ENCODE measurements around the gene FKBP9.
"Not testable (repeated sequence)": the region's sequence is repeated elsewhere in the genome, so short reads cannot be mapped to it uniquely, and the experiment has no call there.

FKBP9 gene

GRCh38 chr7:32957326-32958045 lies at the start of gene FKBP9:
TSS of gene FKBP9 (plus strand) at chr7:32957440. CDS start at chr7:32957574, 134 bp downstream.
- peak within 1 kb of the TSS; percentile 86 for H3K4me3 ChIP-seq (replicated peaks; ENCODE audit: low read depth, low read length)
- no peak for DNase-seq (ENCODE audit: extremely low read depth, low read depth)
- TF ChIP-seq CTCF (IDR thresholded peaks at IDR 0.05; ENCODE audit: low read depth, low read length, missing control alignments): no peak

- no peak for DNase-seq (ENCODE audit: extremely low read depth, low read depth)
- H3K4me3 ChIP-seq (replicated peaks; ENCODE audit: low read depth, low read length): no peak overlapping the region
- no peak for TF ChIP-seq CTCF (IDR thresholded peaks at IDR 0.05; ENCODE audit: low read depth, low read length, missing control alignments)
Measured at GRCh38 chr7:32910195-32910594, 47.0 kb upstream of the FKBP9 start.

GRCh38 chr7:32914184-32914583 lies 43.1 kb upstream of the FKBP9 start:
- peak; percentile 27 for TF ChIP-seq CTCF (IDR thresholded peaks at IDR 0.05; ENCODE audit: low read depth, low read length, missing control alignments)
- no peak overlapping the region for H3K4me3 ChIP-seq (replicated peaks; ENCODE audit: low read depth, low read length)
- no peak for DNase-seq (ENCODE audit: extremely low read depth, low read depth)

GRCh38 chr7:32915041-32915536 lies 42.2 kb upstream of the FKBP9 start:
- no peak for TF ChIP-seq CTCF (IDR thresholded peaks at IDR 0.05; ENCODE audit: low read depth, low read length, missing control alignments)
- no peak overlapping the region for H3K4me3 ChIP-seq (replicated peaks; ENCODE audit: low read depth, low read length)
- no peak for DNase-seq (ENCODE audit: extremely low read depth, low read depth)

GRCh38 chr7:32916006-32916405 lies 41.2 kb upstream of the FKBP9 start:
- no peak for TF ChIP-seq CTCF (IDR thresholded peaks at IDR 0.05; ENCODE audit: low read depth, low read length, missing control alignments)
- H3K4me3 ChIP-seq (replicated peaks; ENCODE audit: low read depth, low read length): no peak overlapping the region
- DNase-seq (ENCODE audit: extremely low read depth, low read depth): no peak

GRCh38 chr7:32916994-32917393 lies 40.2 kb upstream of the FKBP9 start:
- DNase-seq (ENCODE audit: extremely low read depth, low read depth); H3K4me3 ChIP-seq (replicated peaks; ENCODE audit: low read depth, low read length): not testable (repeated sequence)

GRCh38 chr7:32921896-32922295 lies 35.3 kb upstream of the FKBP9 start:
- TF ChIP-seq CTCF (IDR thresholded peaks at IDR 0.05; ENCODE audit: low read depth, low read length, missing control alignments): no peak
- no peak overlapping the region for H3K4me3 ChIP-seq (replicated peaks; ENCODE audit: low read depth, low read length)
- DNase-seq (ENCODE audit: extremely low read depth, low read depth): no peak
